ENCODE results near the gene FBXW9. TPM values are rescaled to one million over a fixed set of nuclear protein-coding genes. Genes with fewer than 3 reads are reported as not detected.

FBXW9 gene
- total and polyA plus RNA-seq, 2 of the 8 experiments (the other 6 are each of a cell fraction or from before 2014, with no cell fraction given) = 10.8 to 30.1 TPM

DNA sequence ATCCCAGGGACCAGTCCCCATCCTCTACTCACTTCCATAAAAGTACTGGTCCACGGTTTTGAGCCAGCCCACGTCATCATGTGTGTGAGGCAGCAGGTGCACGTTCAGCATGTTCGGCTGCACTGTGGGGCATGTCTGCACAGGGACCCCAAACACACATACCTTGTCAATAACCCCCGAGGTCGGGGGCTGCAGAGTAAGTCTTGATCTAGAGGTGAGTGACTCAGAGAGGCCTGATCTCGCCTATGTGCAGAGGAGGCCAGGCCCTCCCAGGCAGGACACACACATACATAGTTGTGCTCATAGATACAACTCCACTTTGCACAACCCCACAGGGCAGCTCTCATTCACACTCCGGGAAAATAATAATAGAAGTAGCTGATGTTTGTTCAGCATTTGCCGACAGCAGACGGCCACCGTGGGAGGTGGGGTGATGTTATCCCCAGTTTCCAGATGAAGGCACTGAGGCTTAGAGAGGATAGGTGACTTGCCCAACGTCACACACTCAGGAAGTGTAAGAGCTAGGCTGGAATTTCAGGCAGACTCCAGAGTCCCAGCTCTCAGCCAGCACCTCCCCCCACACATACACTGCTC lies 30.7 kb downstream of the FBXW9 start:
- peak overlapping the region; percentile 82 for H4K8ac ChIP-seq (ENCODE audit: extremely low read depth, insufficient read depth, low read length)
- no peak overlapping the region for H3K4ac ChIP-seq (replicated peaks; ENCODE audit: insufficient read length, low read depth, low read length)
- POLR2A ChIA-PET (ENCODE audit: partially characterized antibody) = interaction anchor here (0.8 to 5.3 kb wide), 7 partner anchors 11 to 1835 kb away, joined by 3 to 31 read pairs (median 7); partner anchors contain the start of genes DHPS and TNPO2
- DNase-seq (ENCODE audit: low read depth in 1 of 2, low spot score in 2 of 2) = no peak
- FAIRE-seq = no peak
- H2BK120ac ChIP-seq (replicated peaks; ENCODE audit: low read depth, low read length) = no peak overlapping the region
- H2BK15ac ChIP-seq (ENCODE audit: low read length) = no peak overlapping the region
- no peak overlapping the region for H4K5ac ChIP-seq (ENCODE audit: insufficient read length, low read depth, low read length)
- H2BK12ac ChIP-seq (ENCODE audit: low read depth, low read length) = peak overlapping the region; percentile 68; the same call in 1 of the 2 replicates
- H2AFZ ChIP-seq (ENCODE audit: low read length) = no peak overlapping the region
- no peaks in the 10 kb centered on the region for H3K9me3 ChIP-seq (ENCODE audit: insufficient read depth in 2 of 2, low read depth in 1 of 2, low read length in 1 of 2)
- peak overlapping the region; percentile 55; the same call in 1 of the 2 replicates for H2BK5ac ChIP-seq (ENCODE audit: low read depth, low read length)
- H4K20me1 ChIP-seq (replicated peaks in 1 of 2; ENCODE audit: control insufficient read depth in 1 of 2, insufficient read depth in 2 of 2, low read length in 2 of 2) = peaks cover 0 to 9% of the 10 kb centered on the region in 2 experiments
- H3K9ac ChIP-seq (replicated peaks in 1 of 4; ENCODE audit: extremely low read depth in 1 of 4, low read depth in 3 of 4, low read length in 3 of 4) = peak overlapping the region in 3 of 4 experiments; percentile 10 to 91 (median 71); a peak in 4 of 7 replicates
- CTCF ChIA-PET (ENCODE audit: partially characterized antibody) = interaction anchor here (0.8 to 2.3 kb wide), 5 partner anchors 9 to 102 kb away, joined by 3 to 7 read pairs (median 6); no protein-coding TSS in a partner anchor
- H3K23me2 ChIP-seq (ENCODE audit: low read depth, low read length) = peaks cover 24% of the 10 kb centered on the region
- H3K27me3 ChIP-seq (replicated peaks in 1 of 4; ENCODE audit: control insufficient read depth in 3 of 4, extremely low read depth in 1 of 4, insufficient read depth in 3 of 4, low read length in 3 of 4) = no peaks in the 10 kb centered on the region; a peak in 1 of 7 replicates
- H3K18ac ChIP-seq (ENCODE audit: extremely low read depth, low read length) = no peak overlapping the region
- peaks cover 0 to 22% of the 10 kb centered on the region in 2 experiments; a peak in 1 of 4 replicates for H3K79me2 ChIP-seq (ENCODE audit: control insufficient read depth in 1 of 2, insufficient read depth in 2 of 2, low read length in 2 of 2)
- peaks cover 3 to 22% (median 7%) of the 10 kb centered on the region in 4 experiments for H3K4me1 ChIP-seq (replicated peaks in 1 of 4; ENCODE audit: control insufficient read depth in 3 of 4, insufficient read depth in 4 of 4, low read length in 3 of 4)
- H3K56ac ChIP-seq (replicated peaks; ENCODE audit: insufficient read length, low read depth, low read length) = no peak overlapping the region
- no peak overlapping the region for H4K91ac ChIP-seq (replicated peaks; ENCODE audit: insufficient read length, low read length)
- peak overlapping the region; percentile 88 to 97 (median 92) for H3K4me3 ChIP-seq (ENCODE audit: extremely low read depth in 1 of 4, insufficient read depth in 2 of 4, low read depth in 3 of 4, low read length in 4 of 4)
- 85% methylated on average over 12 of the region's 12 CpGs; no CpG with 5 or more reads in 1 of the 2 experiments for WGBS, 2 experiments (ENCODE audit: extremely low coverage in 1 of 2, insufficient coverage in 1 of 2, insufficient read length in 1 of 2, insufficient replicate concordance in 2 of 2, low coverage in 1 of 2, low lambda C conversion rate in 2 of 2, missing lambda C conversion rate in 1 of 2)
- peaks cover 6 to 10% (median 6%) of the 10 kb centered on the region in 4 experiments; a peak in 5 of 8 replicates for H3K36me3 ChIP-seq (ENCODE audit: control insufficient read depth in 2 of 4, insufficient read depth in 4 of 4, low read length in 3 of 4)
- TF ChIP-seq, protein P1, sequence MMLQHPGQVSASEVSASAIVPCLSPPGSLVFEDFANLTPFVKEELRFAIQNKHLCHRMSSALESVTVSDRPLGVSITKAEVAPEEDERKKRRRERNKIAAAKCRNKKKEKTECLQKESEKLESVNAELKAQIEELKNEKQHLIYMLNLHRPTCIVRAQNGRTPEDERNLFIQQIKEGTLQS (IDR thresholded peaks at IDR 0.05; ENCODE audit: insufficient read depth, low read depth, low read length) = no peak
- no peak for TF ChIP-seq BCL11A (IDR thresholded peaks at IDR 0.05; ENCODE audit: low read depth in 2 of 2, low read length in 2 of 2)
- no peak overlapping the region for H3K23ac ChIP-seq (ENCODE audit: insufficient read length)
- H3K27ac ChIP-seq (ENCODE audit: low read depth, low read length) = 0 out of 2 replicates have a peak overlapping the region, but pooled peaks have one; percentile 27
- H3K14ac ChIP-seq (ENCODE audit: insufficient read length) = no peak overlapping the region
- H2BK20ac ChIP-seq (ENCODE audit: low read length) = no peak overlapping the region
- peak overlapping the region; percentile 17; the same call in 1 of the 2 replicates for H2AK5ac ChIP-seq (ENCODE audit: low read depth, low read length)
- peaks cover 4% of the 10 kb centered on the region; the same call in 1 of the 2 replicates for H3K79me1 ChIP-seq (ENCODE audit: low read depth, low read length)
- peak overlapping the region; percentile 99 to 100 for H3K4me2 ChIP-seq (ENCODE audit: insufficient read depth in 1 of 2, low read depth in 2 of 2, low read length in 2 of 2)

Measured in H1 (cell line).